ENCODE measurements around the gene PISD. TPM values are rescaled to one million over a fixed set of nuclear protein-coding genes. Genes with fewer than 3 reads are reported as not detected.

PISD gene
- total and polyA plus RNA-seq, 9 of the 15 experiments (the other 6 are each of a cell fraction or from before 2014, with no cell fraction given) = 24.5 to 65.9 (median 36.6) TPM

- POLR2A ChIA-PET = interaction anchor here (1.2 to 2.3 kb wide), 2 partner anchors 9 to 12 kb away, joined by 3 to 11 read pairs; no protein-coding TSS in a partner anchor
- no TSS peak for BruUV-seq (replicated peaks)
- Histone ChIP-seq H3K9ac (ENCODE audit: insufficient read depth in 1 of 2, low read depth in 2 of 2, low read length in 2 of 2) (no peak overlapping the region; a peak in 1 of 4 replicates), H4K20me1 (replicated peaks; ENCODE audit: control insufficient read depth, insufficient read depth, low read length) (no peaks in the 10 kb centered on the region), H3K27ac (ENCODE audit: extremely low read depth, low read depth, low read length) (no peak overlapping the region; the same call in 2 of the 3 replicates), H3K4me2 (ENCODE audit: insufficient read depth, low read length) (no peak overlapping the region), H2AFZ (ENCODE audit: low read depth, low read length) (no peak overlapping the region), H3K4me3 (no peak overlapping the region), H3K9me1 (ENCODE audit: control insufficient read depth, insufficient read depth, low read length) (peaks cover 5% of the 10 kb centered on the region), H3K27me3 (ENCODE audit: control insufficient read depth in 2 of 2, insufficient read depth in 2 of 2, low read length in 2 of 2) (no peaks in the 10 kb centered on the region), H3K79me2 (ENCODE audit: control insufficient read depth, insufficient read depth, low read length) (no peaks in the 10 kb centered on the region), H3K4me1 (replicated peaks in 1 of 2; ENCODE audit: control insufficient read depth in 2 of 2, insufficient read depth in 2 of 2, low read length in 2 of 2) (peaks cover 14 to 31% of the 10 kb centered on the region in 2 experiments; a peak in 4 of 5 replicates), H3K9me3 (replicated peaks; ENCODE audit: control insufficient read depth, insufficient read depth, low read depth, low read length) (no peaks in the 10 kb centered on the region), H3K36me3 (ENCODE audit: control insufficient read depth, insufficient read depth, low read length) (peaks cover 13% of the 10 kb centered on the region; the same call in 2 of the 3 replicates)
- FAIRE-seq (no peak), DNase-seq (ENCODE audit: extremely low read depth in 1 of 4, low spot score in 3 of 4) (no peak), ATAC-seq (no peak)
- TF ChIP-seq NEUROD1 (IDR thresholded peaks at IDR 0.05; ENCODE audit: borderline replicate concordance, low read depth, low read length, partially characterized antibody) = no peak
- no peak for TF ChIP-seq ZNF668 (CRISPR knock-in tag; IDR thresholded peaks at IDR 0.05)
- no peak for TF ChIP-seq MCM3 (IDR thresholded peaks at IDR 0.05)
- TF ChIP-seq KLF13 (tag; IDR thresholded peaks at IDR 0.05; ENCODE audit: borderline replicate concordance, low read depth) = no peak
- no peak for TF ChIP-seq ZC3H11A (IDR thresholded peaks at IDR 0.05; ENCODE audit: low read depth, low read length)
- no peak for TF ChIP-seq DACH1 (IDR thresholded peaks at IDR 0.05; ENCODE audit: partially characterized antibody)
- TF ChIP-seq ASH1L (IDR thresholded peaks at IDR 0.05; ENCODE audit: borderline replicate concordance, low read depth, partially characterized antibody) = no peak
- no peak for TF ChIP-seq STAT5A (IDR thresholded peaks at IDR 0.05; ENCODE audit: borderline replicate concordance, low read length)
- TF ChIP-seq SMARCC2 (IDR thresholded peaks at IDR 0.05; ENCODE audit: low read depth) = no peak
- TF ChIP-seq NFIX (CRISPR knock-in tag; IDR thresholded peaks at IDR 0.05; ENCODE audit: low read depth) = no peak
- no peak for TF ChIP-seq POLR3G (IDR thresholded peaks at IDR 0.05; ENCODE audit: extremely low read depth, insufficient read length, insufficient replicate concordance)
- TF ChIP-seq, protein P1, sequence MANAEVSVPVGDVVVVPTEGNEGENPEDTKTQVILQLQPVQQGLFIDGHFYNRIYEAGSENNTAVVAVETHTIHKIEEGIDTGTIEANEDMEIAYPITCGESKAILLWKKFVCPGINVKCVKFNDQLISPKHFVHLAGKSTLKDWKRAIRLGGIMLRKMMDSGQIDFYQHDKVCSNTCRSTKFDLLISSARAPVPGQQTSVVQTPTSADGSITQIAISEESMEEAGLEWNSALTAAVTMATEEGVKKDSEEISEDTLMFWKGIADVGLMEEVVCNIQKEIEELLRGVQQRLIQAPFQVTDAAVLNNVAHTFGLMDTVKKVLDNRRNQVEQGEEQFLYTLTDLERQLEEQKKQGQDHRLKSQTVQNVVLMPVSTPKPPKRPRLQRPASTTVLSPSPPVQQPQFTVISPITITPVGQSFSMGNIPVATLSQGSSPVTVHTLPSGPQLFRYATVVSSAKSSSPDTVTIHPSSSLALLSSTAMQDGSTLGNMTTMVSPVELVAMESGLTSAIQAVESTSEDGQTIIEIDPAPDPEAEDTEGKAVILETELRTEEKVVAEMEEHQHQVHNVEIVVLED (CRISPR knock-in tag; IDR thresholded peaks at IDR 0.05) = no peak
- no peak for TF ChIP-seq ZFPM2 (CRISPR knock-in tag; IDR thresholded peaks at IDR 0.05)
- TF ChIP-seq ZNF224 (CRISPR knock-in tag; IDR thresholded peaks at IDR 0.05) = no peak
- in situ Hi-C loops (cut with MboI) = no loop called here
- intact Hi-C loops (cut with micrococcal nuclease) = no loop called here
- CTCF ChIA-PET (ENCODE audit: low intra/inter-chr PET ratio) = no interaction called here
- WGBS (ENCODE audit: insufficient coverage, low coverage, missing lambda C conversion rate) = 88% methylated on average over 5 of the region's 7 CpGs
Measured at GRCh38 chr22:31607696-31608095, 54.3 kb downstream of the PISD start.
